Subcutaneous adipose tissue (tissue), 4 donors: ENCODE measurements around the gene NPAS3. TPM values are rescaled to one million over a fixed set of nuclear protein-coding genes. Genes with fewer than 3 reads are reported as not detected.

Experiments
- CTCF ChIP-seq: fragments of 450-650 bp; IDR thresholded peaks from one replicate; pipeline ENCODE4 v1.5.1; 2016; ENCODE audit warnings: low read depth, mild to moderate bottlenecking, control low read depth, antibody characterized with exemption, moderate library complexity
- total RNA-seq, 4 donors: library from RNA; depleted of rRNA; stranded (reverse); fragments of >200 nt; gene quantifications; one replicate each; pipeline ENCODE4 v1.1.0, GENCODE V29; 2016

NPAS3 gene
- total RNA-seq, 4 donors from 2014 or later = 0.51 to 1.3 (median 1.0) TPM

DNA sequence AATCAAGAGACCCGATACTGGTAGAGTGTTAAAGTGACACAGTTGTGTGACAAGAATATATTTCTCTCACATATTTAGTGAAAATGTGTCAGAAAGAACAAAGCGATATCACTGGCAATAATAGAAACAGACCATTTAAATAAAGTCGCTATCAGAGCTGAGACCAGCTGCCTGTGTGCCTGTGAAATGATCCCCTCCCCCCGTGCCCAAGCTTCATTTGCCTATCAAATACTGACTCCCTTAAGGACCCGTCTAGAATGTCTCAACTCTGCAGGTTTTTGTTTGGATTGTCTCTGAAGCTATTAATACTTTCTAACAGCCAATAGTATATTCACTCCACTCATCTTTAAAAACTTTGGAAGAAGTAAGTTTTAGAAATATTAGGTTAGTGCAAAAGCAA, 913.3 kb downstream of the NPAS3 start:
- no peak for TF ChIP-seq CTCF
